ENCODE results near the gene PRKG1.

GRCh38 chr10:52170776-52171175, 1096.5 kb downstream of the PRKG1 start:
- no peak for TF ChIP-seq POLR2A (IDR thresholded peaks at IDR 0.05; ENCODE audit: control extremely low read depth in 1 of 2, low read depth in 2 of 2, low read length in 2 of 2)
- no peak for TF ChIP-seq CTCF (IDR thresholded peaks at IDR 0.05; ENCODE audit: control extremely low read depth in 1 of 3, insufficient read depth in 1 of 3, low read depth in 1 of 3, low read length in 3 of 3)
- no peak for TF ChIP-seq JUND (IDR thresholded peaks at IDR 0.05; ENCODE audit: low read length)
- TF ChIP-seq CREB1 (IDR thresholded peaks at IDR 0.05), result no peak
- TF ChIP-seq FOSL1 (IDR thresholded peaks at IDR 0.05; ENCODE audit: insufficient read depth, low read depth, low read length), result no peak
- TF ChIP-seq POLR2AphosphoS5 (IDR thresholded peaks at IDR 0.05; ENCODE audit: low read depth, low read length), result no peak
- TF ChIP-seq SUZ12 (IDR thresholded peaks at IDR 0.05; ENCODE audit: low read length), result no peak
- no peak for TF ChIP-seq TCF12 (IDR thresholded peaks at IDR 0.05; ENCODE audit: low read depth, low read length)
- no peak for TF ChIP-seq SRF (IDR thresholded peaks at IDR 0.05; ENCODE audit: low read depth, low read length)
- no peak for TF ChIP-seq TAF1 (IDR thresholded peaks at IDR 0.05; ENCODE audit: low read depth, low read length)
- no peak for TF ChIP-seq EP300 (IDR thresholded peaks at IDR 0.05; ENCODE audit: borderline replicate concordance in 1 of 2, low read depth in 2 of 2, low read length in 2 of 2)
- TF ChIP-seq USF2 (IDR thresholded peaks at IDR 0.05; ENCODE audit: low read length), result no peak
- TF ChIP-seq SP1 (IDR thresholded peaks at IDR 0.05; ENCODE audit: low read depth, low read length), result no peak

Measured in H1 (cell line).